Fibroblast of upper back skin (primary cell): Measurements from ENCODE around the gene NTN3.
"Not testable (repeated sequence)": the region's sequence is repeated elsewhere in the genome, so short reads cannot be mapped to it uniquely, and the experiment has no call there.

Source experiments
- DNase-seq: peaks from one replicate; pipeline ENCODE4 v3.0.0-alpha.2; 2013

NTN3 gene

GRCh38 chr16:2441143-2441804, 29.8 kb upstream of the NTN3 start:
- not testable (repeated sequence) for DNase-seq

GRCh38 chr16:2443555-2443954, 27.5 kb upstream of the NTN3 start:
- no peak for DNase-seq

GRCh38 chr16:2447920-2448583, 23.0 kb upstream of the NTN3 start:
- no peak for DNase-seq

- DNase-seq, result no peak
Observed at GRCh38 chr16:2449118-2449517, 22.0 kb upstream of the NTN3 start.

GRCh38 chr16:2450535-2450934, 20.6 kb upstream of the NTN3 start:
- no peak for DNase-seq

GRCh38 chr16:2450975-2451381, 20.1 kb upstream of the NTN3 start:
- DNase-seq, result no peak

- no peak for DNase-seq
Observed at GRCh38 chr16:2451851-2452320, 19.2 kb upstream of the NTN3 start.

GRCh38 chr16:2452650-2453049, 18.4 kb upstream of the NTN3 start:
- DNase-seq, result no peak

- DNase-seq, result no peak
Observed at GRCh38 chr16:2455081-2455845, 15.8 kb upstream of the NTN3 start.

GRCh38 chr16:2456551-2457153, 14.4 kb upstream of the NTN3 start:
- no peak for DNase-seq

- DNase-seq, result no peak
Observed at GRCh38 chr16:2457267-2457666, 13.8 kb upstream of the NTN3 start.

- DNase-seq, result no peak
Observed at GRCh38 chr16:2457946-2458345, 13.2 kb upstream of the NTN3 start.

GRCh38 chr16:2458887-2459646, 12.0 kb upstream of the NTN3 start:
- no peak for DNase-seq

GRCh38 chr16:2459647-2460390, 11.3 kb upstream of the NTN3 start, which contains the start of gene TEDC2:
Gene TEDC2 (plus strand): TSS chr16:2460109. CDS start chr16:2460145, 36 bp downstream.
- DNase-seq, result peak; percentile 90

GRCh38 chr16:2460391-2460713, 10.7 kb upstream of the NTN3 start:
- no peak for DNase-seq

GRCh38 chr16:2460916-2461315, 10.2 kb upstream of the NTN3 start:
- DNase-seq, result no peak

GRCh38 chr16:2462031-2462866, 8.8 kb upstream of the NTN3 start:
- no peak for DNase-seq

GRCh38 chr16:2464333-2464732, 6.8 kb upstream of the NTN3 start:
- DNase-seq, result no peak

- DNase-seq, result no peak
Observed at GRCh38 chr16:2465653-2466415, 5.3 kb upstream of the NTN3 start.
